ENCODE results near the gene RPL29.

RPL29 gene

GRCh38 chr3:51968170-51968775, 27.4 kb downstream of the RPL29 start:
- DNase-seq (ENCODE audit: low read depth): peak; percentile 37
- no peak for TF ChIP-seq CTCF (conservative IDR thresholded peaks at IDR 0.05; ENCODE audit: control insufficient read depth, insufficient read depth, low read depth, low read length)

GRCh38 chr3:51967384-51968169, 28.1 kb downstream of the RPL29 start, which contains the start of gene PCBP4:
PCBP4 (minus strand) TSS chr3:51967454; CDS start chr3:51961240, 6,214 bp downstream.
- no peak for TF ChIP-seq CTCF (conservative IDR thresholded peaks at IDR 0.05; ENCODE audit: control insufficient read depth, insufficient read depth, low read depth, low read length)
- no peak for DNase-seq (ENCODE audit: low read depth)
- H3K4me3 ChIP-seq (ENCODE audit: control insufficient read depth, low read depth, low read length): peak within 1 kb of the TSS; percentile 62

More at GRCh38 chr3:51968170-51968775, 27.4 kb downstream of the RPL29 start:
- peak overlapping the region; percentile 59 for H3K4me3 ChIP-seq (ENCODE audit: control insufficient read depth, low read depth, low read length)

- no peak for DNase-seq (ENCODE audit: low read depth)
- peak overlapping the region; percentile 62 for H3K4me3 ChIP-seq (ENCODE audit: control insufficient read depth, low read depth, low read length)
- TF ChIP-seq CTCF (conservative IDR thresholded peaks at IDR 0.05; ENCODE audit: control insufficient read depth, insufficient read depth, low read depth, low read length): no peak
These were observed 28.7 kb downstream of the RPL29 start for GRCh38 chr3:51966922-51967383.

- TF ChIP-seq CTCF (conservative IDR thresholded peaks at IDR 0.05; ENCODE audit: control insufficient read depth, insufficient read depth, low read depth, low read length): no peak
- no peak for DNase-seq (ENCODE audit: low read depth)
- peak overlapping the region; percentile 62 for H3K4me3 ChIP-seq (ENCODE audit: control insufficient read depth, low read depth, low read length)
These were observed 29.2 kb downstream of the RPL29 start for GRCh38 chr3:51966486-51966885.

- DNase-seq (ENCODE audit: low read depth): no peak
- H3K4me3 ChIP-seq (ENCODE audit: control insufficient read depth, low read depth, low read length): no peak overlapping the region
- TF ChIP-seq CTCF (conservative IDR thresholded peaks at IDR 0.05; ENCODE audit: control insufficient read depth, insufficient read depth, low read depth, low read length): no peak
These were observed 29.7 kb downstream of the RPL29 start for GRCh38 chr3:51966016-51966415.

- H3K4me3 ChIP-seq (ENCODE audit: control insufficient read depth, low read depth, low read length): no peak overlapping the region
- TF ChIP-seq CTCF (conservative IDR thresholded peaks at IDR 0.05; ENCODE audit: control insufficient read depth, insufficient read depth, low read depth, low read length): no peak
- no peak for DNase-seq (ENCODE audit: low read depth)
These were observed 31.2 kb downstream of the RPL29 start for GRCh38 chr3:51964521-51964920.
